Measurements from ENCODE around the gene PLPP6. TPM values are rescaled to one million over a fixed set of nuclear protein-coding genes. Genes with fewer than 3 reads are reported as not detected.
"Not testable (repeated sequence)": the region's sequence is repeated elsewhere in the genome, so short reads cannot be mapped to it uniquely, and the experiment has no call there.

PLPP6 gene
- total RNA-seq, 1 donor from 2014 or later, result 7.3 TPM

DNA sequence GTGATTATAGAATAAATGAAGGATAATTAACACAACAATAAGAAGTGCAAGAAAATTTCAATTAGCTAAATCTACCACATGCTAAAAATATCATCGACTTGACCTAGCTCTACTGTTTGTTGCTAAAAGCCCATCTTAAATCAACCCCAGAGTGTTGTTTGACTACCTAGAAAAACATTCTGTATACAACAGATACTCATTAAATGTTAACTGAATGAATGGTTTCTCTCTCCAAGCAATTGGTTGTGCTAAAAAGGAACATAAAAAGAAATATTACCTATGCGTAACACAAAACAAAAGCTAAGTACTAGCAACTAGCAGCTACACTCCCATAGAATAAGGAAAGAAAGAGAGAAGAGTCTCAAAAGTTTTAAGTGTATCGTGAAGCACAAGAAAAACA, 5.5 kb upstream of the PLPP6 start:
- H3K79me2 ChIP-seq (ENCODE audit: insufficient read depth, low read length), result no peaks in the 10 kb centered on the region
- H3K27me3 ChIP-seq (ENCODE audit: insufficient read depth, low read length), result no peaks in the 10 kb centered on the region
- H3K4me3 Mint-ChIP-seq (ENCODE audit: unreplicated experiment), result no peak overlapping the region
- H3K27ac Mint-ChIP-seq (ENCODE audit: unreplicated experiment), result no peak overlapping the region
- peaks cover 5% of the 10 kb centered on the region for H3K4me1 ChIP-seq (ENCODE audit: insufficient read depth, low read length)
- H3K9me3 ChIP-seq (ENCODE audit: insufficient read depth, low read depth, low read length), result no peaks in the 10 kb centered on the region
- no peak for DNase-seq (ENCODE audit: low read depth)
- no peak overlapping the region for H3K4me2 ChIP-seq (ENCODE audit: low read length)
- H4K20me1 ChIP-seq (ENCODE audit: insufficient read depth, low read length), result no peaks in the 10 kb centered on the region
- no peak overlapping the region for H3K27ac ChIP-seq (ENCODE audit: low read depth, low read length)
- no peak for TF ChIP-seq EZH2 (IDR thresholded peaks at IDR 0.05; ENCODE audit: insufficient read depth, low read length)
- TF ChIP-seq, protein P1, sequence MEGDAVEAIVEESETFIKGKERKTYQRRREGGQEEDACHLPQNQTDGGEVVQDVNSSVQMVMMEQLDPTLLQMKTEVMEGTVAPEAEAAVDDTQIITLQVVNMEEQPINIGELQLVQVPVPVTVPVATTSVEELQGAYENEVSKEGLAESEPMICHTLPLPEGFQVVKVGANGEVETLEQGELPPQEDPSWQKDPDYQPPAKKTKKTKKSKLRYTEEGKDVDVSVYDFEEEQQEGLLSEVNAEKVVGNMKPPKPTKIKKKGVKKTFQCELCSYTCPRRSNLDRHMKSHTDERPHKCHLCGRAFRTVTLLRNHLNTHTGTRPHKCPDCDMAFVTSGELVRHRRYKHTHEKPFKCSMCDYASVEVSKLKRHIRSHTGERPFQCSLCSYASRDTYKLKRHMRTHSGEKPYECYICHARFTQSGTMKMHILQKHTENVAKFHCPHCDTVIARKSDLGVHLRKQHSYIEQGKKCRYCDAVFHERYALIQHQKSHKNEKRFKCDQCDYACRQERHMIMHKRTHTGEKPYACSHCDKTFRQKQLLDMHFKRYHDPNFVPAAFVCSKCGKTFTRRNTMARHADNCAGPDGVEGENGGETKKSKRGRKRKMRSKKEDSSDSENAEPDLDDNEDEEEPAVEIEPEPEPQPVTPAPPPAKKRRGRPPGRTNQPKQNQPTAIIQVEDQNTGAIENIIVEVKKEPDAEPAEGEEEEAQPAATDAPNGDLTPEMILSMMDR (IDR thresholded peaks at IDR 0.05; ENCODE audit: insufficient read depth, low read depth, low read length), result no peak
- FAIRE-seq, result no peak
- H3K27me3 Mint-ChIP-seq (ENCODE audit: low read depth, unreplicated experiment), result no peaks in the 10 kb centered on the region
- no peaks in the 10 kb centered on the region for H3K36me3 ChIP-seq (ENCODE audit: insufficient read depth, low read length)
- no peak overlapping the region for H3K4me3 ChIP-seq (ENCODE audit: insufficient read depth, low read depth, low read length)
- H3K4me1 Mint-ChIP-seq (ENCODE audit: low read depth, unreplicated experiment), result peaks cover 5% of the 10 kb centered on the region
- H3K9me3 Mint-ChIP-seq (ENCODE audit: unreplicated experiment), result no peaks in the 10 kb centered on the region
- H3K9ac ChIP-seq (ENCODE audit: low read length), result no peak overlapping the region
- no peak overlapping the region for H2AFZ ChIP-seq (ENCODE audit: low read depth, low read length)
- peaks cover 4% of the 10 kb centered on the region for H3K36me3 Mint-ChIP-seq (ENCODE audit: low read depth, unreplicated experiment)

- Histone ChIP-seq H3K27me3 (ENCODE audit: insufficient read depth, low read length) (no peaks in the 10 kb centered on the region), H3K9me3 (ENCODE audit: insufficient read depth, low read depth, low read length) (no peaks in the 10 kb centered on the region), H4K20me1 (ENCODE audit: insufficient read depth, low read length) (no peaks in the 10 kb centered on the region), H3K9ac (ENCODE audit: low read length) (no peak overlapping the region), H3K4me3 (ENCODE audit: insufficient read depth, low read depth, low read length) (no peak overlapping the region), H3K36me3 (ENCODE audit: insufficient read depth, low read length) (no peaks in the 10 kb centered on the region), H3K27ac (ENCODE audit: low read depth, low read length) (no peak overlapping the region), H3K4me2 (ENCODE audit: low read length) (no peak overlapping the region), H3K4me1 (ENCODE audit: insufficient read depth, low read length) (peaks cover 9% of the 10 kb centered on the region), H3K79me2 (ENCODE audit: insufficient read depth, low read length) (peaks cover under 1% of the 10 kb centered on the region), H2AFZ (ENCODE audit: low read depth, low read length) (no peak overlapping the region)
- DNase-seq (ENCODE audit: low read depth) (no peak), FAIRE-seq (no peak)
- Mint-ChIP-seq H3K36me3 (ENCODE audit: low read depth, unreplicated experiment) (peaks cover 5% of the 10 kb centered on the region), H3K4me3 (ENCODE audit: unreplicated experiment) (no peak overlapping the region), H3K9me3 (ENCODE audit: unreplicated experiment) (no peaks in the 10 kb centered on the region), H3K4me1 (ENCODE audit: low read depth, unreplicated experiment) (peaks cover 10% of the 10 kb centered on the region), H3K27me3 (ENCODE audit: low read depth, unreplicated experiment) (no peaks in the 10 kb centered on the region), H3K27ac (ENCODE audit: unreplicated experiment) (no peak overlapping the region)
- TF ChIP-seq, protein P1 (IDR thresholded peaks at IDR 0.05; ENCODE audit: insufficient read depth, low read depth, low read length), result no peak
- no peak for TF ChIP-seq EZH2 (IDR thresholded peaks at IDR 0.05; ENCODE audit: insufficient read depth, low read length)
These were observed 4.5 kb upstream of the PLPP6 start for GRCh38 chr9:4657426-4658159.

DNA sequence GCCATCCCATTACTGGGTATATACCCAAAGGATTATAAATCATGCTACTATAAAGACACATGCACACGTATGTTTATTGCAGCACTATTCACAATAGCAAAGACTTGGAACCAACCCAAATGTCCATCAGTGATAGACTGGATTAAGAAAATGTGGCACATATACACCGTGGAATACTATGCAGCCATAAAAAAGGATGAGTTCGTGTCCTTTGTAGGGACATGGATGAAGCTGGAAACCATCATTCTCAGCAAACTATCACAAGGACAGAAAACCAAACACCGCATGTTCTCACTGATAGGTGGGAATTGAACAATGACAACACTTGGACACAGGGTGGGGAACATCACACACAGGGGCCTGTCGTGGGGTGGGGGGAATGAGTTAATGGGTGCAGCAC, 1.4 kb upstream of the PLPP6 start:
- not testable (repeated sequence) for H4K20me1 ChIP-seq (ENCODE audit: insufficient read depth, low read length); H3K4me3 ChIP-seq (ENCODE audit: insufficient read depth, low read depth, low read length); H2AFZ ChIP-seq (ENCODE audit: low read depth, low read length); H3K27me3 ChIP-seq (ENCODE audit: insufficient read depth, low read length); H3K27me3 Mint-ChIP-seq (ENCODE audit: low read depth, unreplicated experiment); H3K36me3 ChIP-seq (ENCODE audit: insufficient read depth, low read length); FAIRE-seq; H3K4me2 ChIP-seq (ENCODE audit: low read length); H3K79me2 ChIP-seq (ENCODE audit: insufficient read depth, low read length); H3K9ac ChIP-seq (ENCODE audit: low read length); H3K4me3 Mint-ChIP-seq (ENCODE audit: unreplicated experiment); H3K36me3 Mint-ChIP-seq (ENCODE audit: low read depth, unreplicated experiment); DNase-seq (ENCODE audit: low read depth); H3K27ac ChIP-seq (ENCODE audit: low read depth, low read length); H3K9me3 ChIP-seq (ENCODE audit: insufficient read depth, low read depth, low read length); H3K27ac Mint-ChIP-seq (ENCODE audit: unreplicated experiment); H3K9me3 Mint-ChIP-seq (ENCODE audit: unreplicated experiment)
- peaks cover 32% of the 10 kb centered on the region for H3K4me1 Mint-ChIP-seq (ENCODE audit: low read depth, unreplicated experiment)
- peaks cover 21% of the 10 kb centered on the region for H3K4me1 ChIP-seq (ENCODE audit: insufficient read depth, low read length)
